ENCODE data around the gene G6PC2. TPM values are rescaled to one million over a fixed set of nuclear protein-coding genes. Genes with fewer than 3 reads are reported as not detected.

Gene G6PC2, protein sequence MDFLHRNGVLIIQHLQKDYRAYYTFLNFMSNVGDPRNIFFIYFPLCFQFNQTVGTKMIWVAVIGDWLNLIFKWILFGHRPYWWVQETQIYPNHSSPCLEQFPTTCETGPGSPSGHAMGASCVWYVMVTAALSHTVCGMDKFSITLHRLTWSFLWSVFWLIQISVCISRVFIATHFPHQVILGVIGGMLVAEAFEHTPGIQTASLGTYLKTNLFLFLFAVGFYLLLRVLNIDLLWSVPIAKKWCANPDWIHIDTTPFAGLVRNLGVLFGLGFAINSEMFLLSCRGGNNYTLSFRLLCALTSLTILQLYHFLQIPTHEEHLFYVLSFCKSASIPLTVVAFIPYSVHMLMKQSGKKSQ
- total RNA-seq (ENCODE audit: low replicate concordance): 2.1 and 2.8 TPM in 2 replicates
- long read RNA-seq, partial matches to known transcripts: 0 of 2 reads
- long read RNA-seq, other reads (novel, unspliced or antisense): 0 of 2 reads

DNA sequence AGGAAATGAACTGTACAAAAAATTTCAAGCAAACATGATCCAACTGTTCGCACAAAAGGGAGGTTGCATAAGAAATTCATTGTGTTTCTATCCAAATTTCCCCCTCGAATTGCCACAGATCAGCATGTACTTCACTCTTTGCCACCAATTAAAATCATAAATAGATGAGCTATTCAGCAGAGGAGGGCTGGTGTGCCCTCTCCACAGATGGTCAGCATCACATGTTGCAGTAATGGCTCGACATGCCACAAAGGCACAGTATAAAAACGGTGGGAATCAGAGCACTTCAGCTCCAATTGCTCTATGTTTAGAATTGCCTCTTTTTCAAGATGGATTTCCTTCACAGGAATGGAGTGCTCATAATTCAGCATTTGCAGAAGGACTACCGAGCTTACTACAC, at the start of gene G6PC2:
G6PC2 (plus strand) TSS at position 289 of the 400 bp plus-strand sequence; CDS start at position 330, 41 bp downstream.
- Mint-ChIP-seq H3K4me1 (ENCODE audit: unreplicated experiment) (no peaks in the 10 kb centered on the region), H3K4me3 (no peak within 1 kb of the TSS), H3K9me3 (no peaks in the 10 kb centered on the region), H3K36me3 (no peaks in the 10 kb centered on the region), H3K27me3 (peaks cover 39% of the 10 kb centered on the region), H3K27ac (no peak within 1 kb of the TSS)
- no peak for DNase-seq (ENCODE audit: extremely low spot score, unreplicated experiment)
- TF ChIP-seq, protein P1, sequence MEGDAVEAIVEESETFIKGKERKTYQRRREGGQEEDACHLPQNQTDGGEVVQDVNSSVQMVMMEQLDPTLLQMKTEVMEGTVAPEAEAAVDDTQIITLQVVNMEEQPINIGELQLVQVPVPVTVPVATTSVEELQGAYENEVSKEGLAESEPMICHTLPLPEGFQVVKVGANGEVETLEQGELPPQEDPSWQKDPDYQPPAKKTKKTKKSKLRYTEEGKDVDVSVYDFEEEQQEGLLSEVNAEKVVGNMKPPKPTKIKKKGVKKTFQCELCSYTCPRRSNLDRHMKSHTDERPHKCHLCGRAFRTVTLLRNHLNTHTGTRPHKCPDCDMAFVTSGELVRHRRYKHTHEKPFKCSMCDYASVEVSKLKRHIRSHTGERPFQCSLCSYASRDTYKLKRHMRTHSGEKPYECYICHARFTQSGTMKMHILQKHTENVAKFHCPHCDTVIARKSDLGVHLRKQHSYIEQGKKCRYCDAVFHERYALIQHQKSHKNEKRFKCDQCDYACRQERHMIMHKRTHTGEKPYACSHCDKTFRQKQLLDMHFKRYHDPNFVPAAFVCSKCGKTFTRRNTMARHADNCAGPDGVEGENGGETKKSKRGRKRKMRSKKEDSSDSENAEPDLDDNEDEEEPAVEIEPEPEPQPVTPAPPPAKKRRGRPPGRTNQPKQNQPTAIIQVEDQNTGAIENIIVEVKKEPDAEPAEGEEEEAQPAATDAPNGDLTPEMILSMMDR (conservative IDR thresholded peaks at IDR 0.05): no peak

DNA sequence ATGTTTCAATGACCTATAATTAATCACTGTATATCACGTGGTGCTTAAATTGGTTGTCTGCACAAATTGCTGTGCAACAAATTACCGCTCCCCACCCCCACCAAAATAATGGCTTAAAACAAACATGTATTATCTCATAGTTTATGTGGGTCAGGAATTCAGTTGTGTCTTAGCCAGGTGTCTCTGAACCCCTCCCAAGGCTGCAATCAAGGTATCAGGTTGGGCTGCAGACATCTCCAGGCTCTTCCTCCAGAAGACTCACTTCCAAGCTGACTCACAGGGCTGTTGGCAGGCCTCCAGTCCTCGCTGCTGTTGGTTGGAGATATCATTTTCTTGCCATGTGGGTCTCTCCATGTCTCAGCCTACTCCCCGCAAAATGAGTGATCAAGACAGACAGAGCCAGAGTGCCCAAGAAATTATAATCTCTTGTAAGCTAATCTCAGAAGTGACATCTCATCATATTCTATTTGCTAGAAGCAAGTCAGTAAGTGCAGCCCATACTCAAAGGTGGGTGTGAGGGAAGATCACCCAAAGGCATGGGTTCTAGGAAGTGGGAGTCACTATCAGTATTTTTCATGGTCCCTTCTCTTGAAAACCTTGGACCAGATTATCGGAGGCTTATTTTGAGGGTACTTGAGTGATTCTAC, 49.3 kb upstream of the G6PC2 start:
- Mint-ChIP-seq H3K36me3 (peaks cover 21% of the 10 kb centered on the region), H3K27ac (no peak overlapping the region), H3K27me3 (no peaks in the 10 kb centered on the region), H3K4me1 (ENCODE audit: unreplicated experiment) (peaks cover 5% of the 10 kb centered on the region), H3K4me3 (no peak overlapping the region), H3K9me3 (no peaks in the 10 kb centered on the region)
- no peak for DNase-seq (ENCODE audit: extremely low spot score, unreplicated experiment)
- TF ChIP-seq, protein P1 (conservative IDR thresholded peaks at IDR 0.05): no peak

DNA sequence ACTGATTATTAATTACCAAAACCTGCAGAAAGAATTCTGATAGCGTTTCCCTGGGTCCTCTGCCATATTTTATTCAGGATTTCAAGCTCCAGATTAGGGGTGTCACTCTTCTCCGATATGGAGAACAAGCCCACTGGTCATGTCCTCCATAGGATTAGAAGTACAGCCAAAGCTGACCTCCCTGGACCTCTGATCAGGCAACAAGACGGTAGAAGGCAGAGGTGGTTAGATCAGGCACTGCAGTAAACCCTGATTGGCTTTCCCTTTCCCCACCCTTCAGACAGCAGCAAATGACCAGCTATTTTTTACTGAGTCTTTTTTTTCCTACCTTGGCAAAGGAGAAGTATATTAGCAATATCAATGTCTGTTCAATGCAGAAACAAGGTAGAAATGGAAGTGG, 48.6 kb upstream of the G6PC2 start:
- TF ChIP-seq, protein P1 (conservative IDR thresholded peaks at IDR 0.05): no peak
- Mint-ChIP-seq H3K36me3 (peaks cover 21% of the 10 kb centered on the region), H3K4me3 (no peak overlapping the region), H3K27me3 (no peaks in the 10 kb centered on the region), H3K27ac (no peak overlapping the region), H3K4me1 (ENCODE audit: unreplicated experiment) (peaks cover 11% of the 10 kb centered on the region), H3K9me3 (no peaks in the 10 kb centered on the region)
- no peak for DNase-seq (ENCODE audit: extremely low spot score, unreplicated experiment)

DNA sequence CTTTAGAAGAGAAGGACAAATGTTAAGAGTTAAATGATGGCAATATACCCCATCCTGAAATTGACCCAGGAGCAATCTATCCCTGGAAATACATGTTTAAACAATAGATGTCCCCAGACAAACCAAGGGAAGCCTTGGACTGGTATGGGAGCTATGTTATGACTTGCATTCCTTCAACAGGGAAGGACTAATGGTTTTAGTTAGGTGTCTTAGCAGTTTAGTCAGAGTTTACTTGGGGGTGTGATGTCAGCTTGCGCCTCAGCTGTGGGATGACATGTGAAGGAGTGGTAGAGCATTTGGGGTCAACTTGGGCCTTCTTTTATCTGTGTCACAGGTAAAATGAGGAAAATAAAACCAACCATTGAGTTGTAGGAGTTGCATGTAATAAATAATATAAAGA, 47.6 kb upstream of the G6PC2 start:
- Mint-ChIP-seq H3K27ac (no peak overlapping the region), H3K36me3 (peaks cover 21% of the 10 kb centered on the region), H3K4me3 (no peak overlapping the region), H3K27me3 (no peaks in the 10 kb centered on the region), H3K9me3 (no peaks in the 10 kb centered on the region), H3K4me1 (ENCODE audit: unreplicated experiment) (peaks cover 11% of the 10 kb centered on the region)
- TF ChIP-seq, protein P1 (conservative IDR thresholded peaks at IDR 0.05): no peak
- no peak for DNase-seq (ENCODE audit: extremely low spot score, unreplicated experiment)

DNA sequence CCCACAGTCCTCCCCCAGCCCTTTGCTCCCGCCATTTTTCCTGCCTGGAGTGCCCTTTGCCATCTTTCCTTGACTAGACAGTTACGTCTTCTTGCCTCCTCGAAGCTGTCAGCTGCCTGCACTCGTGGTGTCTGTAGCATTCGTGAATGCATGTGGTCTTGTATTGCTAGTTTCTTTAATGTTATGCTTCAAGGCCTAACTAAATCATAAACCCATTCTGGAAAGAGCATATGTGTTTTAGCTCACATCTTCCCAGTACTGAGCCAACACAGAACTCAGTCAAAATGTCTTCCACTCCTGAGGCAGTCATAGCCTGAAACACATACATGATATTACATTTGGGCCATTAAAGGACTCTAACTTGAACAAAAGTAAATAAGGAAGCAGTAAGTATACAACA, 46.4 kb upstream of the G6PC2 start:
- Mint-ChIP-seq H3K27me3 (no peaks in the 10 kb centered on the region), H3K4me3 (no peak overlapping the region), H3K27ac (no peak overlapping the region), H3K4me1 (ENCODE audit: unreplicated experiment) (peaks cover 11% of the 10 kb centered on the region), H3K36me3 (peaks cover 21% of the 10 kb centered on the region), H3K9me3 (no peaks in the 10 kb centered on the region)
- TF ChIP-seq, protein P1 (conservative IDR thresholded peaks at IDR 0.05): no peak
- DNase-seq (ENCODE audit: extremely low spot score, unreplicated experiment): no peak

All from type B pancreatic cell (in vitro differentiated cells).